Measurements from ENCODE around the gene FANCD2. TPM values are rescaled to one million over a fixed set of nuclear protein-coding genes. Genes with fewer than 3 reads are reported as not detected.
"Not testable (repeated sequence)": the region's sequence is repeated elsewhere in the genome, so short reads cannot be mapped to it uniquely, and the experiment has no call there.

Gene FANCD2
- total and polyA plus RNA-seq, 4 donors, result 1.9 to 5.4 (median 4.7) TPM; not detected in 1

- no peaks in the 10 kb centered on the region for H3K9me3 ChIP-seq (ENCODE audit: control insufficient read depth, low read length)
- WGBS, 2 donors, result 88 to 92% methylated on average over 9 of the region's 9 CpGs
- no peak overlapping the region for H3K27ac ChIP-seq (ENCODE audit: low read depth in 1 of 2, low read length in 2 of 2)
- H3K36me3 ChIP-seq (ENCODE audit: control insufficient read depth in 1 of 2, insufficient read depth in 2 of 2, low read length in 1 of 2), result peaks cover 0 to 3% of the 10 kb centered on the region in 2 donors
- no peak overlapping the region for H3K4me3 ChIP-seq (ENCODE audit: low read length in 2 of 2)
- DNase-seq (no peak), ATAC-seq (ENCODE audit: low FRiP score) (no peak)
- intact Hi-C loops (cut with DNase I), result loop anchor here (10.0 kb wide), 2 partner anchors 93 to 123 kb away; partner anchors contain the start of genes BRK1 (in 1 of the 2) and VHL (in 1 of the 2)
- no peaks in the 10 kb centered on the region for H3K27me3 ChIP-seq (ENCODE audit: control insufficient read depth in 1 of 2, insufficient read depth in 2 of 2, low read length in 1 of 2)
- no peaks in the 10 kb centered on the region for H3K4me1 ChIP-seq (ENCODE audit: control insufficient read depth in 1 of 2, insufficient read depth in 2 of 2, low read length in 2 of 2)
These were observed 4.1 kb upstream of the FANCD2 start for GRCh38 chr3:10021856-10022775.

DNA sequence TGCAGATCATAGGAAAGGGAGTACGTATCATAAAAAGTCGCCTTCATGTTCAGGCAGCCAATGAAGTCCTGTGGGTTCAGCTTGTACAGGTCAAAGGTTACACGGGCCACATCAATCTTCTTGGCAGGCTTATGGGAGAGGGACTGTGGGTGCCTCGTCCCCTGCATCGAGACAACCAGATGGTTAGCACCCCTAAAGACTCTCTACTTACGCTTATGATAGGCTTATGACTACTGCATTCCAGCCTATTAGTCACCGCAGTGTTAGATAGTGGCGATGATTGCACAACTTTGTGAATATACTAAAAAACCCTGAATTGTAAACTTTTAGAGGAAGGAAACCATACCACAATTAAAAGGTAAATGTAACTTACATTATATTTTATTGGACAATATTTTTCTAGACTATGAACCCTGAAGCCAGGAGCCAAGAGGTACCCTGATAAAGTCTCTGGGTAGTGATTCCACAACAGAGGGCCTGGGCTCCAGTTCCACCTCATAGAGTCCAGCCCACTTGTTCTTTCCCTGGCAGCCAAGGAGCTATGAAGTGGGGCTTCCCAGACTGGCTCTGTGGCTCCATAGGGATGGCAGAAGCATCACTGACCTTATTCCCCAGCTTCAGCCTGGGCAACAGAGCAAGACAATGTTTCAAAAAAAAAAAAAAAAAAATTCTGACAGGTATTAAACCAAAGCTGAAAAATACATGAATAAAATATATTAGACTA, 2.5 kb upstream of the FANCD2 start:
- intact Hi-C loops (cut with DNase I), result loop anchor here (10.0 kb wide), 2 partner anchors 91 to 121 kb away; partner anchors contain the start of genes BRK1 (in 1 of the 2) and VHL (in 1 of the 2)
- H3K27ac ChIP-seq (ENCODE audit: low read depth in 1 of 2, low read length in 2 of 2), result no peak overlapping the region
- peaks cover 0 to 3% of the 10 kb centered on the region in 2 donors for H3K36me3 ChIP-seq (ENCODE audit: control insufficient read depth in 1 of 2, insufficient read depth in 2 of 2, low read length in 1 of 2)
- H3K4me1 ChIP-seq (ENCODE audit: control insufficient read depth in 1 of 2, insufficient read depth in 2 of 2, low read length in 2 of 2), result no peaks in the 10 kb centered on the region
- ATAC-seq (ENCODE audit: low FRiP score), result no peak
- H3K4me3 ChIP-seq (ENCODE audit: low read length in 2 of 2), result no peak overlapping the region
- DNase-seq, result no peak
- 62 to 74% methylated on average over 8 of the region's 8 CpGs for WGBS, 2 donors
- H3K9me3 ChIP-seq (ENCODE audit: control insufficient read depth, low read length), result no peaks in the 10 kb centered on the region
- H3K27me3 ChIP-seq (ENCODE audit: control insufficient read depth in 1 of 2, insufficient read depth in 2 of 2, low read length in 1 of 2), result no peaks in the 10 kb centered on the region

DNA sequence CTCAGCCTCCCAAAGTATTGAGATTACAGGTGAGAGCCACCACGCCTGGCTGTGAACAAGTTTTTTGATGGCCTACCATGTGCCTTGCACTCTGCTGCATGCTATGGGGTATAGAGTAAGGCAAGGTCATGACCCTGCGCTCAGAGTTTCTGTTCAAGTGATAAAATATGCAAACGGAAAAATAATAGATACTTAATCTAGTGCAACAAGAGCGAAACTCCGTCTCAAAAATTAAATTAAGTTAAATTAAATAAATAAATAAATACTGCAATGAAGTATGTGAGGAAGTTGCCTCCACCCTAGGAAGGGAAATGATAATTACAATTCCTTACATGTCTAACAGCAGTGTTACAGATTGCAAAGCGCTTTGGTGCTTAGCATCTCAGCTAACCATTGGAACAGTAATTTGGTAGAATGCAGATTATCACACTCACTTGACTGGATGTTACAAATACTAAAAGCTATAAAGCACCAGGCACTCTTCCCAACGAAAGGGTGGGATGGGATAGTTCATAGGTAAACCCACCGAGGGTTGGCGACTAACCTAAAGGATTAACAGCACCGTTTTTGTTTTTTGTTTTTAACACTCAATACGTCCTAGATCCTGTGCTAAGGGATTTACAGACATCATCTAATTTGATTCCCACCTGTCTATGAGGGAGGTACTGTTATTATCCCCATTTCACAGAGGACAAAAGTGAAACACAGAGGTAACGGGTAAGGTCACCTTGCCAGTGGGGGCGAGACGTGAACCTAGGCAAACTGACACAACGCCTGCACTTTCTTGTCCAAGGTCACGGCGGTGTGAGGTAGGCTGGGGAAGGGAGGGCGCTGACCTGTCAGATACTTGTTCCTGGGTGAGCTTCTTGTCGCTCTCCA, 793 bp upstream of the FANCD2 start:
- ATAC-seq (ENCODE audit: low FRiP score) (no peak), DNase-seq (no peak)
- intact Hi-C loops (cut with DNase I), result loop anchor here (5.0 to 10.0 kb wide), 4 partner anchors 43 to 202 kb away; partner anchors contain the start of genes BRK1 (in 1 of the 2) and VHL (in 1 of the 2)
- Histone ChIP-seq H3K36me3 (ENCODE audit: control insufficient read depth in 1 of 2, insufficient read depth in 2 of 2, low read length in 1 of 2) (peaks cover 0 to 2% of the 10 kb centered on the region in 2 donors), H3K4me3 (ENCODE audit: low read length in 2 of 2) (peak overlapping the region; percentile 45 to 72), H3K27ac (ENCODE audit: low read depth in 1 of 2, low read length in 2 of 2) (peak overlapping the region in 1 of 2 donors; percentile 17), H3K4me1 (ENCODE audit: control insufficient read depth in 1 of 2, insufficient read depth in 2 of 2, low read length in 2 of 2) (no peaks in the 10 kb centered on the region), H3K9me3 (ENCODE audit: control insufficient read depth, low read length) (no peaks in the 10 kb centered on the region), H3K27me3 (ENCODE audit: control insufficient read depth in 1 of 2, insufficient read depth in 2 of 2, low read length in 1 of 2) (no peaks in the 10 kb centered on the region)
- 28 to 31% methylated on average over 19 of the region's 19 CpGs for WGBS, 2 donors

DNA sequence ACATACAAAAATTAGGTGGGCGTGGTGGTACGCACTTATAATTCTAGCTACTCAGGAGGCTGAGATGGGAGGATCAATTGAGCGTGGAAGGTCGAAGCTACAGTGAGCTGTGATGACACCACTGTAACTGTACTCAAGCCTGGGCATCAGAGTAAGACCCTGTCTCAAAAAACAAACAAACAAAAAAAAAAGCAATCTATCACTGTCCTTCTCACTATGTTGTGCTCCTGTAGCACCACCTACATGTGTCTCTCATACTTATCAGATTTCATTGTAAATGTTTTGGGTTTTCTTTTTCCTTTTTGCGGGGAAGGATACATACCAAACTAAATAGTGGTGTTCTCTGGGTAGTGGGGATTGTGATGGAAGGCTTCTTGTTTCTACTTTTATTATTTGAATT, 14.8 kb downstream of the FANCD2 start:
- no peaks in the 10 kb centered on the region for H3K27me3 ChIP-seq (ENCODE audit: control insufficient read depth in 1 of 2, insufficient read depth in 2 of 2, low read length in 1 of 2)
- no peaks in the 10 kb centered on the region for H3K36me3 ChIP-seq (ENCODE audit: control insufficient read depth in 1 of 2, insufficient read depth in 2 of 2, low read length in 1 of 2)
- no peaks in the 10 kb centered on the region for H3K4me1 ChIP-seq (ENCODE audit: control insufficient read depth in 1 of 2, insufficient read depth in 2 of 2, low read length in 2 of 2)
- H3K9me3 ChIP-seq (ENCODE audit: control insufficient read depth, low read length), result no peaks in the 10 kb centered on the region
- no peak overlapping the region for H3K4me3 ChIP-seq (ENCODE audit: low read length in 2 of 2)
- no peak for DNase-seq
- ATAC-seq (ENCODE audit: low FRiP score), result no peak
- intact Hi-C loops (cut with DNase I), result no loop called here
- 95 to 97% methylated on average over 5 of the region's 5 CpGs for WGBS, 2 donors
- H3K27ac ChIP-seq (ENCODE audit: low read depth in 1 of 2, low read length in 2 of 2), result no peak overlapping the region

- Histone ChIP-seq H3K4me3 (ENCODE audit: low read length in 2 of 2) (no peak overlapping the region), H3K27ac (ENCODE audit: low read depth in 1 of 2, low read length in 2 of 2) (no peak overlapping the region), H3K27me3 (ENCODE audit: control insufficient read depth in 1 of 2, insufficient read depth in 2 of 2, low read length in 1 of 2) (no peaks in the 10 kb centered on the region), H3K9me3 (ENCODE audit: control insufficient read depth, low read length) (no peaks in the 10 kb centered on the region), H3K4me1 (ENCODE audit: control insufficient read depth in 1 of 2, insufficient read depth in 2 of 2, low read length in 2 of 2) (no peaks in the 10 kb centered on the region), H3K36me3 (ENCODE audit: control insufficient read depth in 1 of 2, insufficient read depth in 2 of 2, low read length in 1 of 2) (no peaks in the 10 kb centered on the region)
- WGBS, 2 donors, result 67 to 70% methylated on average over 2 of the region's 2 CpGs
- no peak for DNase-seq
- no peak for ATAC-seq (ENCODE audit: low FRiP score)
- intact Hi-C loops (cut with DNase I), result no loop called here
These were observed 21.6 kb downstream of the FANCD2 start for GRCh38 chr3:10047876-10048275.

- DNase-seq; intact Hi-C loops (cut with DNase I): not testable (repeated sequence)
These were observed 26.8 kb downstream of the FANCD2 start for GRCh38 chr3:10053054-10053453.

DNA sequence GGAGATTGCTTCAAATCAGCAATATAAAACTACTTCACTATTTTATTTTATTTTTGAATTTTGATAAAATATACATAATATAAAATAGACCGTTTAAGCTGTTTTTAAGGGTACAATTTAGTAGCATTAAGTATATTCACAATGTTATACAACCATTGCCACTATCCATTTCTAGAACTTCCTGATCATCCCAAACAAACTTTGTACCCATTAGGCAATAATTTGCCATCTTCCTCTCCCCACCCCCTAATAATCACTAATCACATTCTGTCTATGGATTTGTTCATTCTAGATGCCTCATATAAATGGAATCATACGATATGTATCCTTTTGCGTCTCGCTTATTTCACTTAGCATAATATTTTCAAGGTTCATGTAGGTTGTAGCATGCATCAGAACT, 28.9 kb downstream of the FANCD2 start:
- 95% methylated on average over 4 of the region's 4 CpGs for WGBS, 2 donors
- Histone ChIP-seq H3K9me3 (ENCODE audit: control insufficient read depth, low read length) (no peaks in the 10 kb centered on the region), H3K27ac (ENCODE audit: low read depth in 1 of 2, low read length in 2 of 2) (no peak overlapping the region)

More at GRCh38 chr3:10053054-10053453, 26.8 kb downstream of the FANCD2 start:
- H3K4me3 ChIP-seq (ENCODE audit: low read length in 2 of 2); H3K27ac ChIP-seq (ENCODE audit: low read depth in 1 of 2, low read length in 2 of 2); ATAC-seq (ENCODE audit: low FRiP score); H3K36me3 ChIP-seq (ENCODE audit: control insufficient read depth in 1 of 2, insufficient read depth in 2 of 2, low read length in 1 of 2); H3K9me3 ChIP-seq (ENCODE audit: control insufficient read depth, low read length); H3K27me3 ChIP-seq (ENCODE audit: control insufficient read depth in 1 of 2, insufficient read depth in 2 of 2, low read length in 1 of 2); H3K4me1 ChIP-seq (ENCODE audit: control insufficient read depth in 1 of 2, insufficient read depth in 2 of 2, low read length in 2 of 2): not testable (repeated sequence)
- 97% methylated on average over 5 of the region's 6 CpGs for WGBS, 2 donors

DNA sequence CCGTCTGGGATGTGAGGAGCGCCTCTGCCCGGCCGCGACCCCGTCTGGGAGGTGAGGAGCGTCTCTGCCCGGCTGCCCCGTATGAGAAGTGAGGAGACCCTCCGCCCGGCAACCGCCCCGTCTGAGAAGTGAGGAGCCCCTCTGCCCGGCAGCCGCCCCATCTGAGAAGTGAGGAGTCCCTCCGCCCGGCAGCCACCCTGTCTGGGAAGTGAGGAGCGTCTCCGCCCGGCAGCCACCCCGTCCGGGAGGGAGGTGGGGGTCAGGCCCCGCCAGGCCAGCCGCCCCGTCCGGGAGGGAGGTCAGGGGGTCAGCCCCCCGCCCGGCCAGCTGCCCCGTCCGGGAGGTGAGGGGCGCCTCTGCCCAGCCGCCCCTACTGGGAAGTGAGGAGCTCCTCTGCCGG, 43.8 kb downstream of the FANCD2 start:
- 96 to 97% methylated on average over 19 to 32 of the region's 33 CpGs for WGBS, 2 donors
- DNase-seq; ATAC-seq (ENCODE audit: low FRiP score); H3K27ac ChIP-seq (ENCODE audit: low read depth in 1 of 2, low read length in 2 of 2); H3K27me3 ChIP-seq (ENCODE audit: control insufficient read depth in 1 of 2, insufficient read depth in 2 of 2, low read length in 1 of 2); intact Hi-C loops (cut with DNase I); H3K9me3 ChIP-seq (ENCODE audit: control insufficient read depth, low read length); H3K4me3 ChIP-seq (ENCODE audit: low read length in 2 of 2); H3K36me3 ChIP-seq (ENCODE audit: control insufficient read depth in 1 of 2, insufficient read depth in 2 of 2, low read length in 1 of 2); H3K4me1 ChIP-seq (ENCODE audit: control insufficient read depth in 1 of 2, insufficient read depth in 2 of 2, low read length in 2 of 2): not testable (repeated sequence)

More for the DNA sequence above, 28.9 kb downstream of the FANCD2 start:
- no peaks in the 10 kb centered on the region for H3K36me3 ChIP-seq (ENCODE audit: control insufficient read depth in 1 of 2, insufficient read depth in 2 of 2, low read length in 1 of 2)
- DNase-seq, result no peak
- H3K4me1 ChIP-seq (ENCODE audit: control insufficient read depth in 1 of 2, insufficient read depth in 2 of 2, low read length in 2 of 2), result no peaks in the 10 kb centered on the region
- ATAC-seq (ENCODE audit: low FRiP score), result no peak
- intact Hi-C loops (cut with DNase I), result no loop called here
- H3K4me3 ChIP-seq (ENCODE audit: low read length in 2 of 2), result no peak overlapping the region
- H3K27me3 ChIP-seq (ENCODE audit: control insufficient read depth in 1 of 2, insufficient read depth in 2 of 2, low read length in 1 of 2), result no peaks in the 10 kb centered on the region

All from aorta (tissue), 5 donors.